Activated CD4-positive, alpha-beta T cell treated with anti-CD3 and anti-CD28 coated beads, Interleukin-2, amount 50 U/mL, for 4 hours (primary cell): Measurements from ENCODE around the gene MAP3K20.

Experiments used
- DNase-seq, 2 experiments: peaks; one replicate each; pipeline ENCODE4 v3.0.0-alpha.2; 2020

MAP3K20 gene

DNA sequence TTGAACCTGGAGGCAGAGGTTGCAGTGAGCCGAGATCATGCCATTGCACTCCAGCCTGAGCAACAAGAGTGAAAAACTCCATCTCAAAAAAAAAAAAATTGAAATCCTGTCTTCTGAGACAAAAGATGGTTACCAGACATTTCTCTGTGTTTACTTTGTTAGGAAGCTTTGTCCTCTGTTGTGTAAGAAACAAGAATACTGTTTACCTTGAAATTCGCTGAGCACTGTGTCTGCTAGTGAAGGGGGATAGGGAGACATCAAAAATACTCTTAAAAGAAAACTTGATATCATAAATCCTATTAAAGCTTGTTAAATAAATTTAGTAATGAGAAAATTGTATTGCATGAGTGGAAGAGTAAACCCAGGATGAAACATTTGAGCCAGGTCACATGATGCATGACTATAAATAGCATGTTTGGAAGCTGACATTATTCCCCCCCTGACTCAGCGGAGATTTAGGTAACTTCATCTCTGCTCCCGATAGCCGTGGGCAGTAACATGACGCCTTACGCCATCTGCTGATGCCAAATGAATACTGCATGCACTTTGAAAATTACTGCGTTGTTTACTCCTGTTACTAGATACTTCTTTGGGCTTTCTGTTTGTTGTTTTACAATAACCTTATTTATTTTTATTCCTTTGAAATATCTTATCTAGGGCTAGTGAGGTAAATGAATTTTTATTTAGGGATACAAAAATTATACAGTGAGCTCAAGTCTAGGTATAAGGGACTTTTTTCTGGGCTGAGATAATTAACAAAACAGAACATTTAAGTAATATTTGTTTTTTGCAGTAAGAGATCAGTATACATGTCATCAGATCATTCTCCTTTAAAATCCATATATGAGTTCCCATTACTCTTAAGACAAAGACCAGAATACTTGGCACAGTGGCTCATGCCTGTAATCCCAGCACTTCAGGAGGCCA is 134.9 kb downstream of the MAP3K20 start:
- peak; percentile 21 to 33 for DNase-seq

DNA sequence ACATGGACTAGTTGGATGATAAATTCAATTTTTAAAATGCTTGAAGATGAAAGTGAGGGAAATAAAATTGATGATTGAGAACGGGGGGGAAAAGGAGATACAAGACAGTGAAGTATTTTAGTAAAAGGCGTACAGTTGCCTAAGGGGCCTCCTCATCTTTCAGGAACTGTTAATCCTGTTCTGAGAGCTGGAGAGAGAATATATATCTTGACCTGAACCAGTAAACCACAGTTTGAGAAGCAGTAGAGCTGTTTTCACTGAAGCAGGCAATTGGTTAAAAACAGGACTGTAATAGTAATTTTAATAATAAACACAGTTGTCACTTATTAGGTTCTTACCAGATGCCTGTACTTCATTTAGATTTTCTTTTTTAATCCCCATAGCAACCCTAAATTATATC is 137.5 kb downstream of the MAP3K20 start:
- no peak for DNase-seq

DNA sequence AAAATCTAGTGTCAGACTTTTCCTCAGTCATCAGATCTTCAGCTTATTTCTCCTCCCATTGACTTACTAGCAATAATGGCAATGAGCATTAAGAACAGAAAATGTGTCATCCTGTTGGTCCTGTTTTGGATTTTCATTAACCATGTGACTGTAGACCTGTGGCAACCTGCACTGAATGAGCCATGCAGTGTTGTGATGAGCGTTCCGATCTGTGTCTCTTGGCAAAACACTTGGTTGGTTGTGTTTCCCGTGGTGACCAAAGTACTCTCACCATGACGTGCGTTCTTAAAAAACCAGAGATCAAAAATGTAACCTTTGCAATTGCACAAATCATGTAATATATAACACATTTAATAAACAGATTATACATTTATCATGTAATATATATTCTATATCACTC is 138.6 kb downstream of the MAP3K20 start:
- DNase-seq, result no peak

DNA sequence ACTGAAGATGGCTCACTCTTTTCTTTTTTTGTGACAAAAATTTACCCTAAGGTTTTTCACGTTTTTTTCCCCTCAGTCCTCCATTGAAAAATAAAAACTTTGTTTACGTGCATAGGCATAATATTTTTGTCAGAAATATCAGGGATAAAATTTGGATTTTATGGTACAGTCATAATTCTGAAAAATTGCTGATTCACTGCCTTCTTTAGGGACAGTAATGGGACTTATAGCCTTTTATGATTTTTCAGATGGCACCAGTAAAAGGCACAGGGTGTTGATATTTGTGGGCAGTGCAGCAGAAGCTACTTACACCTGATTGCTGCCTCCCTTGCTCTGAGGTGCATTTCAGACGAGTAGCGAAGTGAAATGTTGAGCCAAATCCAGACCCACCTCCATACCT is 139.7 kb downstream of the MAP3K20 start:
- DNase-seq, result no peak

DNA sequence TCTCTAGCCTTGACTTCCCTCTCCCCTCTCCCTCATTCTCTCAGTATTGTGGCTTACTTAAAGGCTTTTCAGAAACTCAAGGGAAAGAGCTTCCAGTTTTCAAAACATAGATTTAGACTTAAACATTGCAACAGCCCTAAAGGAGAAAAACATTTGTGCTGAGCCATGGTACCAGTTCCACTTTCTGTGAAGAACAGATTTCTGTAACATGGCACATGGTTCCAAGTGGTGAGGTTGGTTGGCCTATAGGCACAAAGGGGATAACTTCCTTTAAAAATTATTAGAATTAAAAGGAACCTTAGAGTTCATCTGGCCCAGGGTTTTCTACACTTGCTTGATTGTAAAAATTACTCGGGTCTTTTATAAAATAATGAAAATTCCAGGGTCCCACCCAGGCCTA is 140.4 kb downstream of the MAP3K20 start:
- no peak for DNase-seq

DNA sequence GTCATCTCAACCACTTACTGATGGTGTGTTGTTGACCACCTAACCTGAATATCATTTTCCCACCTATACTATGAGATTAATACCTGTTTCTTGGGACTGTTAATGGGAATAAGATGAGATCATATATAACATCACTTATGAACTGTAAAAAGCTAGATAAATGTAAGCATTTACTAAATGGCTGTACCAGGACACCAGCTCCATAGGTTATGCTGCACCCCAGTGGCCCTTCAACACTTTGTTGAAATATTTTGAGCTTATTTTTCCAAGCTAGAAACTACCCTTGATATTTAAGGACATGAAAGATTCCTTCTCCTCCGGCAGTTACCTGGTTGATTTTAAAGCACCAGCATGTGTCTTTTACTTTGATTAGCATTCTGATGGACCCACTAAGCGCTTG is 141.0 kb downstream of the MAP3K20 start:
- no peak for DNase-seq

DNA sequence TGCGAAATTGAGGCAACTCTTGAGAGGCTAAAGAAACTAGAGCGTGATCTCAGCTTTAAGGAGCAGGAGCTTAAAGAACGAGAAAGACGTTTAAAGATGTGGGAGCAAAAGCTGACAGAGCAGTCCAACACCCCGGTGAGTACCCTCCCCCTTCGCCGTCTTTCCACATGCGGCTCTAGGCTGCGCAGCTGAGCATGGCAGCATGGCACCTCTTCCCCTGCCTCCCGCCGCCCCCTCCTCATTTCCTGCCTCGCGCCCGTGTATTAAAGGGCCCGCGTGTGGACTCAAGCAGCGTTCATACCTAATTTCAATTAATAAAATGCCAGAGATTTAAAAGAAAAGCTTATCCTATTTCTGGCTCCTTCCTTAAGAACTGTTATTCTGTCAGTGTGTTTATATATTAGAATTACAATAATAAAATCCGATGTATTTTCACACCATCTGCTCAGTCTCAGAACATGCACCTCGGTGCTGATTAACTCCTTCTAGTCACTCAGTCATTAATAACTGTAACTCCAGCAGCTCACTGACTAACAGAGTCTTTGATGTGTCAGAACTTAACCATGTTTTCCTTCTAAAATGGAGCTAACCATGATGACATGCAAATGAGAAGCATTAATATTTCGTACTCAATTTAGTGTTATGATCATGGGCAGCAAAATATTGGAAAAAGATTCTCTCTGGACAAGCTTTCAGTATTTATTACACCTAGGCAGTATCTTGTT is 141.6 kb downstream of the MAP3K20 start:
- DNase-seq, result no peak

DNA sequence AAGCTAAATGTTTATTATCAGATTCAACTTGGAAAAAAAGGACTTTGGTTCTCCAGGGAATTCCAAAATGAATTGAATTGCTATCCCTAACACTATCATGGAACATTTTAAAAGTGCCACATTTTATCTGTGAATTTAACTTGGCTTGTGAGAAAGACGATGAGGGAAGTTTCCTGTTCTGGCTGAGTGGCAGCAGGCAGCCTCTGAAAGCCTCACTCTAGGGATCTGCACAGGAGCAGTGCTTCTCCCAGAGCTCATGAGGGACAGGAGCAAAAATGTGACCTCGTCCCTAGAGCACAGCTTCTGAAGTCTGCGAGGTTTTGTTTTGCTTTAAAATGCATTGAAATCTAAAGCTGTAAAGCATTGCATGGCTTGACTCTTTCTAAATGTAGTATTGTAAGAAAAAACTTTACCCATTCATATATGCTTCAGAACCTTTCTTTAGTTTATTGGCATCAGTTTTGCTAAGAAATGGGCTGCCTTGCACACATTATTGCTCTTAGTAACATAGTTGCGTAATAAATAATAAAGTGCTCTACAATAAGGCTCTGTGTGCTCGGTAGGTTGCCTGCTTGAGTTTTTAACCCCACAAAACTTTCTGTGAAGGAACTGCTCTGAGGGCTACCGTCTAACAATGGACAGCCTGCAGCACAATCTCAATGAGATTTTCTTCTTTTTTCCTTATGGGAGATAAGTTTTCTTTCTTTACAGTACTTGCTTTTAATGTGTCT is 142.8 kb downstream of the MAP3K20 start:
- DNase-seq, result no peak

DNA sequence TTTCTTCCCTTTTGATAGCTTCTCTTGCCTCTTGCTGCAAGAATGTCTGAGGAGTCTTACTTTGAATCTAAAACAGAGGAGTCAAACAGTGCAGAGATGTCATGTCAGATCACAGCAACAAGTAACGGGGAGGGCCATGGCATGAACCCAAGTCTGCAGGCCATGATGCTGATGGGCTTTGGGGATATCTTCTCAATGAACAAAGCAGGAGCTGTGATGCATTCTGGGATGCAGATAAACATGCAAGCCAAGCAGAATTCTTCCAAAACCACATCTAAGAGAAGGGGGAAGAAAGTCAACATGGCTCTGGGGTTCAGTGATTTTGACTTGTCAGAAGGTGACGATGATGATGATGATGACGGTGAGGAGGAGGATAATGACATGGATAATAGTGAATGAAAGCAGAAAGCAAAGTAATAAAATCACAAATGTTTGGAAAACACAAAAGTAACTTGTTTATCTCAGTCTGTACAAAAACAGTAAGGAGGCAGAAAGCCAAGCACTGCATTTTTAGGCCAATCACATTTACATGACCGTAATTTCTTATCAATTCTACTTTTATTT is 145.6 kb downstream of the MAP3K20 start:
- no peak for DNase-seq

DNA sequence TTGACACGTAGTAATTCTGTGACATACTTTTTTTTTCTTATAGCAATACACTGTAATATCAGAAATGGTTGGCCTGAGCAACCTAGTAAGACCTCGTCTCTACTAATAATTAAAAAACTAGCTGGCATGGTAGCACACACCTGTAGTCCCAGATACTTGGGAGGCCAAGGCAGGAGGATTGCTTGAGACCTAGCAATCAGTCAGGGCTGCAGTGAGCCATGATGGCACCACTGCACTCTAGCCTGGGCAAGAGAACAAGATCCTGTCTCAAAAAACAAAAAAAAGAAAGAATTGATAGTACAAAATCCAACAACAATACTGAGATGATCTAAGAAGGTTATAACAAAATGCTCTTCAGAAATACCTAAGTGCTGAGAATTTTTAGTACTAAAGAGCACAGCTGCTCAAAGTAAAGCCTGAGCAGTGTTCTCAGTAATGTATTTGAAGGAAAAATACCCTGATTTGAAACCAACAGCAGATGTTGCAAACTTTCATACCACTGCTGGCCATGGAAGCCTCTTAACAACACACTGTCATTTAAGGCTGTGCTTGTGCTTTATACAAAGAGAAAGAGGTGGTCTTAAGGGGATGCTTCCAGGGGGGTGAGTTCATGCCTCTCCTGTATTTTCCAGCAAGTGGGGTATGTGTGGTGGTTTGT is 146.4 kb downstream of the MAP3K20 start:
- DNase-seq, result no peak

DNA sequence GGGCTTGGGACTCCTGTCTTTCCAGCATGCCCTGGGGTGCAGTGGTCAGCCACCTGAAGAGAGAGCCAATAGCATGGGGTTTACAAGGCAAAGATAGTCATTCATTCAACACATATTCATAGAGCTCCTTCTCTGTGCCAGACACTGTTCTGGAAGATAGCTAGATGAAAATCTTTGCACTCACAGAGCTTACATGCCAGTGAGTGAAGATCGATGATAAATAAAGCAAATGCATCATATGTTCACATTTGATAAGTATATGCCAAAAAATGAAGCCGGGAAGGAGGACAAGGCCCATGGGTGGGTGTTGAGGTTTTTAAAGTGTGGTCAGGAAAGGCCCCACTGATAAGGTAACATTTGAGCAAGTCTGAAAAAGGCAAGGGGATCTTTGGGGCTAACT is 148.2 kb downstream of the MAP3K20 start:
- no peak for DNase-seq

DNA sequence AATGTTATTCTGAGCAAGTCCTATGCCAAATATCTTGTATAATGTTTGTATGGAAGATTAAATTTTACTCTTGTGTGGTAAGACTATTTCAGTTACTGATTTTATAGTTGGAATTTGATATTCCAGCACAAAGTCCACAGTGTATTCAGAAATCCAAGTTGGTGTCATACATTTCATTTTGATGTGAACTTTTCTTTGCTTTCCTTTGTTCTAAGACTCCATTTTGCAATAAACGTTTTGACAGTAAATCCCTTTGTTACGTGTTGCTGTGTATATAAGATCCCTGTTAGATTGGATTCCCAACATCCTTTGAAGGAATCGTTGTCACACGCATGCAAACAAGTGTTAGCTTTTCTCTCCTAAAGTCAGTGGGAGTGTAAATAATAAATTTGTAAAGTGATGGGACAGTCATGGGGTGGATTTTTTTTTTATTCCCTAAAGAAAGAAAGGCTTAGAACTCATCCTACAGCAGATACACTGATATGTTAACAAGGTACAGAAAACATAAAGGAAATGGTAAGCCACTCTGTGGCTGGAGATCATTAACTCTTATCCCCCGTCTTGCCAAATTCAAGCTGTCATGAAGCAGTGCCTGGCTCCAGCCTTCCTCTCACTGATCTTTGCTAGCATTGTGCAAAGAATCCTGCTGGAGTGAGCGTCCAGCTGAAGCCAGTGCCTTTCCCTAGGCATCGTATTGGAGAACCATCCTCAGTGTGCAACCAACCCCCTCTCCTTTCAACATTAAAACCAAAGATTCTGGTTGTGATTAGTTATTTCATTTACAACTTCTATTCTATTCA is 151.5 kb downstream of the MAP3K20 start:
- no peak for DNase-seq

DNA sequence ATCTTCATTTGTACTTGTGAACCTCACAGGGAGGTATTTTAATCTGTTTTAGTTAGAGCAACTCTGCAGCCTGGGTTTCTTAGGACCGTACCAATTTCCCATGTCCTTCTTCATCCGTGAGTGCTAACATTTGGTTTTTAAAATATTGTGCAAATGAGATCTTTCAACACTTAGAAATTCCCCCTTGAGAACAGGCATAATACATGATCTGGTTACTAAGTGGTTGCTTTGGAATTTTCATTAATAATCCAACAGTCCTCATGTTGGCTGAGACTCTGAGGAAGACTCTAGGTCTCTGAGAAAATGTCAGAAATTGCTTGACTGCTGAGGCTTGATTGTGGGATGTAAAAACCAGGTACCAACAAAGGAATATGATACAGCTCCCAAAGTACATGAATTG is 153.4 kb downstream of the MAP3K20 start:
- no peak for DNase-seq

DNA sequence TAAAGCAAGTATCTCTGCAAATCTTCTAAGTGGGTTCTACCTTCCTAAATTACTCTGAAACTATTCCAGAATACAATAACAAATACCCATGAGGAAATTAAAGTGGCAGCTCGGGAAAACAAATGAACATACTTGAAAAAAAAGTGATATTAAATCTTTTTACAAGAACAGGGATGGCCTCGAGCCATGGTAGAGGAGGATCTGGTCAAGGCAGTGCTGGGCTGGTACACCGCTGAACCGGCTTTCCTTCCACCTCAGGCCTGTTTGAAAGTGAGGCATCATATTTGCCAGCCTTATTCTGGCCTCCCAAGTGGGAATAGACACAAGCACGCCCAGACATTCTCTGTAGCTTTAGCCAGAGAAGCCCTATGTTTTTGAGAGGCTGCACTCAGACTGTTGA is 154.5 kb downstream of the MAP3K20 start:
- DNase-seq, result no peak

DNA sequence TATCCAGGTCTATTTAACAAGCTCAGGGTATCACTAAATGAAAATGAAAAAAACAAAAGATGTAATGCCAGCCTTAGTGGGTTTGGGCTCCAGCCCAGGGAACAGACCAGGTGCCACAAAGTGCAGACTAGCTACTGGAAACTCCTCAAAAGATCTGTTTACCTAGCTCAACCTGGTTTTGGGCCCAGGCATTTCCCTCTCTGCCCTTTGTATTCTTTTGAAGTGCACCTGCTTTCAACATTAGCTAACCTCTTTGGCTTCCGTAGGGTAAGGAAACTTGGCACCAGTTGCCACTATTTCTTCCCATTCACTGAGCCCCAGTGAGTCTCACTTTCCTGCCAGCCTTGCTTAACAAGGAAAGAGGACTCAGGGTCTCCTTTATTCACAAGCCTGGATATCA is 155.4 kb downstream of the MAP3K20 start:
- no peak for DNase-seq

DNA sequence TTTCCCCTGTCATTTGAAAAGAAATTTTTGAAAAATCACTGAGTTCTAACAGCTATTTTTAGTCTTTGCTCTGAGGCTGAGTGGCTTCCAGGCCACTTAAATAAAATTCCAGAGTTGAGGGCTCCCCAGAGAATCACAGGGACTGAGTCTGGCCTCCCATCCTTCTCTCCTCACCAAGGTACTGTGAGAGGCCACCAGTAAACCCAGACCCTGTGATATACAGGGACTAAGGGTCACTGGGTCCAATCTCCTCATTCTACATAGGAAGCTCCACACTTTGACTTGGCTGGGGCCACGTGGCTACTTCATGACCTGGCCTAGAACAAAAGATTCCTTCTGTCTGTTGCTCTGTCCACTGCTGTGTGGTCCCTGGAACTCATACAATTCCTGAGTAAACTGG is 155.8 kb downstream of the MAP3K20 start:
- no peak for DNase-seq

DNA sequence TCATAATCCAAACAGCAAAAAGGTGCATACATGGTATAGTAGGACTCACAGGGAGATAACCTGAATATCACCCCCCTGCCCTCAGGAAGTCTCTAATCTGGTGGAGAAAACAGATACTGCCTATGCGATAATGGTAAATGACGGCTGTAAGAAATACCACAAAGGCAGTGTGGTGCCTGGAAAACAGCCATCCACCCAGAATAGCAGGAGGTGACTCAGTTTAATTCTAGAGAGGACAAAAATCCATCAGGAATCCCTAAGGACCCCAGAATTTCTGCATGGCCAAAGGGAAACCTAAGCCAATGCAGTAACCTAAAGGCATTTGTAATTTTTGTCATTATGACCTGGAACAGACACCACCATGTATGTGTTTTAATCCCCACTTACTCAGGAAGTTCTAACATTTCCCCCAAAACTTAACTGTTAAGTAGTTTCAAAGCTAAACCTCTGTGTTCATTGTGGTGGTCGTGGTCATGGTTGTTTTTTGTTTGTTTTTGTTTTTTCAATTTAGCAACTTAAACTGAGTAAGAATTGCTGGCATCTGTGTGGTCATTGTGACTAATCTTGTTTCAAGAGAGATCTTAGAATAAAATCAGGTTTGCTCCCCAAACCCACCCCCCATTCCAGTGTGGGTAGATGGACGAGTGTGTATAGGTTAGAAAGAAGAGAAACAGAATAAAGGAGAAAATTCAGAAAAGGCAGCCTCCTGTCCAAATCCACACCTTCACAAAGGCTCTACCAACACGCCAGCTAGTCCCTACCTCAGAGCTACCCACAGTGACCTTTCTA is 157.5 kb downstream of the MAP3K20 start:
- DNase-seq, result no peak

DNA sequence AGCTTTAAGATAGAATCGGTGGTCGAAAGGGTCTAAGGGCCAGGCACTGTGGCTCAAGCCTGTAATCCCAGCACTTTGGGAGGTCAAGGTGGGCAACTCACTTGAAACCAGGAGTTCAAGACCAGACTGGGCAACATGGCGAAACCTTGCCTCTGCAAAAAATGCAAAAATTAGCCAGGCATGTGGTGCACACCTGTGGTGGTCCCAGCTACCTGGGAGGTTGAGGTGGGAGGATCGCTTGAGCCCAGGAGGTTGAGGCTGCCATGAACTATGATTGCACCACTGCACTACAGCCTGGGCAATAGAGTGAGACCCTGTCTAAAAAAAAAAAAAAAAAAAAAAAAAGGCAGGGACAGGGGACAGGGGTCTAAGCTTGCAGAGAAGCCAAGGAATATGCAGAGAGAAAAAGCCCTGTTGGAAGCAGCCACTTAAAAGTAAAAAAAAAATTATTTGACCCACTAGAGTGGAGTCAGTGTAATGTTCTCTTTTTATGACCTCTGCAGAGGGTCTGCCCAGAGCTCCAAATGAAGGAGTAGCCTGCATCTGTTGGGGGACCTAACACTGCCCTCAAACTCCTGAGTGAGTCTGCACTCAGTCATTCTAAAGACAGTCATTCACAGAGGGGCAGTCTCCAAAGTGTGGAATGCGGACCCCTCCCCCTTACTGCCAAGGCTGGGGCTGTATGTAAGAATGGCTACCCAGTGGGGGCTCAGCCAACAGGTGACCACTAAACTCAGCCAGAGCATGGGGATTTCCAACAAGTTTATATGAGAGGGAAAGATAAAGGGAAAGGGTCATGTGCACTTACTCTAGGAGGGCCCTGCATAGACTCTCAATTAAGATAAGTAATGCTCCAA is 160.5 kb downstream of the MAP3K20 start:
- DNase-seq, result no peak

DNA sequence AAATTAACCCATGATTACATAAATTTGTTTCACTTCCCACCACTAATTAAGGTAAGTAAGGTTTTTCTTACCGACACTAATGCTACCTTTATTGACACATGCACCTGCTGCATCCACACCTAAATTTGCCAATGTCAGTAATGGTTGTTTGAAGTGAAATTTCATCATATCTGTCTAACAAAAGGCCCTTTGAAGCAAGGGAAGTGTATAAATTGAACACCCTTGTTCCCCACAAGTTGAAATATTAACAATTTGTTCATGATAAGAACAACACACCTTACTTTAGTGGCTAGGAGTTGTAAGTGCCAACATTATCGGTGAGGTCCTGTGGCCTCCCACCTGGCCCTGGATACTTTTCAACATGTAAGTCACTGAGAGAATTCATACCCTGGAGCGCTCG is 162.7 kb downstream of the MAP3K20 start:
- DNase-seq, result no peak

DNA sequence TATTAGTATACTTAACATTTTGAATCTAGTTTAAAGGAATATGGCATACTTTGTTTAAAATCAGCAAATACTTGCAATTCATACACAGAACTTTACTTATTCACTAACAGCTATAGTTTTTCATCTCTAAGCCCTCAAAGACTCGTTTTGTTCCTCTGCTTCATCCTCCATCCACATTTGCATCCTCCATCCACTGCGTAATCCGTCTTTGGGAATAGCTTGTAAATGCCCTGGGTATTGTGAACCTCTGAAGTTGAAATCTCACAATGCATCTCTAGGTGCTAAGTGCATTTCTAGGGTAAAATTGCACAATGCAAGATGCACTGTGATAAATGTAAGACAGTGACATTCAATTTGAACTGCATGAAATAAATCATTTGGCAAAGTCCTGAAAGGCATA is 163.2 kb downstream of the MAP3K20 start:
- no peak for DNase-seq
